Natural killer cell treated with Interleukin-12 subunit alpha and Interleukin-12 subunit beta and Interleukin-15 and Interleukin-18, amount 100 ng/mL, for 72 hours (primary cell): ENCODE measurements around the gene RFTN1. TPM values are rescaled to one million over a fixed set of nuclear protein-coding genes. Genes with fewer than 3 reads are reported as not detected.

ENCODE experiments used
- ATAC-seq, 2 donors: fragments of 150-1000 bp; cut with Tn5 transposase in 1 of 2; sonication (Bioruptor Pico), chemical (Tn5 transposase) in 1 of 2; 2 replicates each; pipeline ENCODE4 v1.10.0; 2021
- DNase-seq: peaks from one replicate; pipeline ENCODE4 v3.0.0; 2022; ENCODE audit warnings: low spot score
- H3K27ac Mint-ChIP-seq, 2 donors: 1 replicate in 1 of 2; 2 replicates in 1 of 2; pipeline ENCODE4 v1.8.0; 2022; ENCODE audit warnings: mixed read lengths in 2 of 2, mild to moderate bottlenecking in 1 of 2, moderate library complexity in 1 of 2
- H3K27me3 Mint-ChIP-seq, 2 donors: 1 replicate in 1 of 2; 2 replicates in 1 of 2; pipeline ENCODE4 v1.8.0; 2022; ENCODE audit warnings: mixed read lengths in 2 of 2
- H3K36me3 Mint-ChIP-seq: one replicate; pipeline ENCODE4 v1.8.0; 2022; ENCODE audit warnings: mixed read lengths
- H3K4me1 Mint-ChIP-seq, 2 donors: 1 replicate in 1 of 2; 2 replicates in 1 of 2; pipeline ENCODE4 v1.8.0; 2022; ENCODE audit warnings: low read depth in 2 of 2, mixed read lengths in 2 of 2, mild to moderate bottlenecking in 1 of 2
- H3K4me3 Mint-ChIP-seq: one replicate; pipeline ENCODE4 v1.8.0; 2022; ENCODE audit warnings: mixed read lengths
- H3K9me3 Mint-ChIP-seq: 2 replicates; pipeline ENCODE4 v1.8.0; 2022; ENCODE audit warnings: mixed read lengths
- total RNA-seq, 2 donors: library from RNA; stranded (reverse); gene quantifications; one replicate each; pipeline ENCODE4 v1.2.3, GENCODE V29; 2022

The RFTN1 gene
- total RNA-seq, 2 donors from 2014 or later, result 194 to 201 TPM

GRCh38 chr3:16307832-16308531 is 205.5 kb downstream of the RFTN1 start:
- H3K9me3 Mint-ChIP-seq, result no peaks in the 10 kb centered on the region
- H3K36me3 Mint-ChIP-seq, result peaks cover 43% of the 10 kb centered on the region
- H3K4me3 Mint-ChIP-seq, result peak overlapping the region; percentile 3
- no peak for ATAC-seq
- H3K27me3 Mint-ChIP-seq, result no peaks in the 10 kb centered on the region
- H3K4me1 Mint-ChIP-seq, result peaks cover 61 to 76% of the 10 kb centered on the region in 2 donors
- DNase-seq, result no peak
- H3K27ac Mint-ChIP-seq, result peak overlapping the region; percentile 62 to 96

GRCh38 chr3:16305111-16305541 is 208.4 kb downstream of the RFTN1 start:
- H3K27me3 Mint-ChIP-seq, result no peaks in the 10 kb centered on the region
- H3K9me3 Mint-ChIP-seq, result no peaks in the 10 kb centered on the region
- DNase-seq (no peak), ATAC-seq (no peak)
- H3K27ac Mint-ChIP-seq, result peak overlapping the region; percentile 19 to 62
- peaks cover 70 to 86% of the 10 kb centered on the region in 2 donors for H3K4me1 Mint-ChIP-seq
- peaks cover 41% of the 10 kb centered on the region for H3K36me3 Mint-ChIP-seq
- peak overlapping the region; percentile 31 for H3K4me3 Mint-ChIP-seq

DNA sequence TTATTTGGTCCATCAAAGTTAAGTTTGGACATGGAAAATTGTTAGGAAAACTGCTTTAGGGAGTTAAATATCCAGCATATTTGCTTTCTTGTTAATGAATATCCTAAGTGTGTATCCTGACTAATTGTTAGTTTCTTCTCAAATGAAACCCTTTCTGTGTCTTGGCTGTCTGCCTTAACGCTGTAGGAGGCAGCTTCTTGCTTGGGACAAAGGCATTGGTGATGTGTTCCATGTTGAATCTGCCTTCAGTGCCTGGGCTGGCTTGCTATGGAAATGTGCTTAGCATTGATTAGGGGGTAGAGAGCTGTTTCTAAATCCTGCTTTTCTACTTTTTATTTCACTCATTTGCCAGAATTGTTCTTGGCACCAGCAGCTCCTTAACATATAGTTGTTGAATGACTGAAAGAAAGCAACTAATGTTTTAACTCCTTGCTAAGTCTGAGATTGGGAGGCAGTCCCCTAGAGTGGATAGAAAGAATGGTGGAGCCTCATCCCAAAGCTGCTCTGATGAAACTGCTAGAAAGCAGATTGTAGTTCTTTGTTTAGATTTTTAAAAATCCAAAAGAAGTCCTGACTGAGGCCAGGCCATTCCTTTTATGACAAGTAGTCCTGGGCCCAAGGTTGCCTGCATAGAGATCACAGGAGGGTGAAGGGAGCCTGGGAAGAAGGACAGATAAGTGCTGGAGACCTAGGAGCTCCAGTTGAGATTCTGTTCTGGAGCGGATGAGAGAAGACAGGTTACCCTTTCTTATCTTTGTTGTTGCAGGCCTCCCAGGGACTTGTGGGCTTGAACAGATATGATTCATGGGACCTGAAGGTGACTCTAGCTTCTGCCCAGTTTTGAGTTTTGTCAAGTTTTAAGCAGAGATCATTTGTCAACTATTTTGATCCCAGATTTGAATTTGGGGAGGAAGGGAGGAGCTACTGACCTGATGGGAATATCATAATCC is 209.2 kb downstream of the RFTN1 start:
- ATAC-seq (no peak), DNase-seq (no peak)
- H3K9me3 Mint-ChIP-seq, result no peaks in the 10 kb centered on the region
- peaks cover 63 to 86% of the 10 kb centered on the region in 2 donors for H3K4me1 Mint-ChIP-seq
- H3K4me3 Mint-ChIP-seq, result peak overlapping the region; percentile 31
- H3K36me3 Mint-ChIP-seq, result peaks cover 41% of the 10 kb centered on the region
- H3K27ac Mint-ChIP-seq, result peak overlapping the region; percentile 19 to 62
- H3K27me3 Mint-ChIP-seq, result no peaks in the 10 kb centered on the region

GRCh38 chr3:16303037-16303575 is 210.4 kb downstream of the RFTN1 start:
- Mint-ChIP-seq H3K27me3 (no peaks in the 10 kb centered on the region), H3K4me3 (no peak overlapping the region), H3K9me3 (no peaks in the 10 kb centered on the region), H3K4me1 (peaks cover 70 to 89% of the 10 kb centered on the region in 2 donors), H3K27ac (peak overlapping the region; percentile 54 to 87), H3K36me3 (peaks cover 47% of the 10 kb centered on the region)
- DNase-seq (no peak), ATAC-seq (no peak)

GRCh38 chr3:16302082-16302631 is 211.3 kb downstream of the RFTN1 start:
- no peaks in the 10 kb centered on the region for H3K27me3 Mint-ChIP-seq
- no peak for DNase-seq
- peaks cover 38% of the 10 kb centered on the region for H3K36me3 Mint-ChIP-seq
- ATAC-seq, result no peak
- peaks cover 66 to 85% of the 10 kb centered on the region in 2 donors for H3K4me1 Mint-ChIP-seq
- H3K27ac Mint-ChIP-seq, result peak overlapping the region; percentile 83 to 87
- H3K9me3 Mint-ChIP-seq, result no peaks in the 10 kb centered on the region
- H3K4me3 Mint-ChIP-seq, result peak overlapping the region; percentile 88

DNA sequence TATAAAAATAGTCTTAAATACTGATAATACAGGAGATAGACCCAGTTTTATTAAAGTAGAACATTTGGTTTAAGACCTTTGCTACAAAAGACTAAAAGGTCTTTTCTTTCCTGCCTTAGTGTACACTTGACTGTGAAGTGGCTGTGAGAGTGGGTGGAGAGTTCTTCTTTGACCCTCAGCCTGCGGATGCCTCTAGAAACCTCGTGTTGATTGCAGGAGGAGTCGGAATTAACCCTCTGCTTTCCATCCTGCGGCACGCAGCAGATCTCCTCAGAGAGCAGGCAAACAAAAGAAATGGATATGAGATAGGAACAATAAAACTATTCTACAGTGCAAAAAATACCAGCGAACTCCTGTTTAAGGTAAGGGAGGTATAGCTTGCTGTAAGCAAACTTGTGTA is 212.0 kb downstream of the RFTN1 start:
- peak overlapping the region; percentile 83 to 87 for H3K27ac Mint-ChIP-seq
- ATAC-seq (peak; percentile 61 to 70), DNase-seq (no peak)
- H3K4me3 Mint-ChIP-seq, result peak overlapping the region; percentile 88
- no peaks in the 10 kb centered on the region for H3K9me3 Mint-ChIP-seq
- peaks cover 61 to 78% of the 10 kb centered on the region in 2 donors for H3K4me1 Mint-ChIP-seq
- peaks cover 35% of the 10 kb centered on the region for H3K36me3 Mint-ChIP-seq
- no peaks in the 10 kb centered on the region for H3K27me3 Mint-ChIP-seq

DNA sequence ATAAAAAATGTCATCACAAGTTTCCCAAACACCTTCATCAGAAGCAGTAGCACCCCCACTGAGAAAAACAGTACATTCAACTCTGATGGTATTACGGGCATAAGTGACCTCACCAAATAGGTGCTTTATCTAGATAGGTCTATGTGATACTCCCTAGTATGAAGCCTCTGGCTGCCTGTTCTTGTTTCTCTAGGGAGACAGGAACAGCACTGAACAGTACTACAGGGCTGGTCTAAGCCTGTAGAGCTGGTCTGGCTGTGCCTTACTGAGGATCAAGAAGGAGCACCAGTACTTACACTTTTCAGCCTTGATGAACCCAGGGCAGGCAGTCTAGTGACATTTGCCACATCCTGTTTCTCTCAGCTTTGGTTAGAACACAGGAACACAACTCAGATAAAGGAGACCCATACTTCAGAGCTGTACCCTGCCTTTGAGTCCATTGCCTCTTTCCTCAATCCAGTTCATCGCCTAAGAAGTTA is 212.6 kb downstream of the RFTN1 start:
- ATAC-seq (peak; percentile 85 to 90), DNase-seq (no peak)
- Mint-ChIP-seq H3K4me1 (peaks cover 59 to 75% of the 10 kb centered on the region in 2 donors), H3K27me3 (no peaks in the 10 kb centered on the region), H3K27ac (peak overlapping the region; percentile 83 to 87), H3K9me3 (no peaks in the 10 kb centered on the region), H3K4me3 (peak overlapping the region; percentile 88), H3K36me3 (peaks cover 39% of the 10 kb centered on the region)

DNA sequence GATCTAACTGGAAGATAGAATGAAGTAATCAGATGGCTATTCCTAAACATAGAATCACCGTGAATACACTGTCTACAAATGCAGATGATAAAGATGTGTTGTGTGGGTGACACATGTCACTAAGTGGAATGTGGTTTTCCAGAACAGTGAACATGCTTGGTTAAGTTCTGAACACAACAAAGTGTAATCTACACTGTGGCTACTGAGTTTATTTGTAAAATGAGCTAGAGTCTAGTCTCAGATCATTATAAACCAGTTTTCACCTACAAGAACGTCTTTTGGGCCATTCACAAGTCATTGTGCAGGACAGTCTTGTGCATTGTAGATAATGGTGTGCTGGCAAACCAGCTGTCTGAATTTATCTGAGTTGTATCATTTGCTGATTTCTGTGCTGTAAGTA is 213.2 kb downstream of the RFTN1 start:
- ATAC-seq (peak; percentile 43 to 64), DNase-seq (no peak)
- peaks cover 41% of the 10 kb centered on the region for H3K36me3 Mint-ChIP-seq
- H3K4me1 Mint-ChIP-seq, result peaks cover 59 to 77% of the 10 kb centered on the region in 2 donors
- H3K27me3 Mint-ChIP-seq, result no peaks in the 10 kb centered on the region
- no peaks in the 10 kb centered on the region for H3K9me3 Mint-ChIP-seq
- peak overlapping the region; percentile 83 to 87 for H3K27ac Mint-ChIP-seq
- peak overlapping the region; percentile 88 for H3K4me3 Mint-ChIP-seq

- peaks cover 54 to 72% of the 10 kb centered on the region in 2 donors for H3K4me1 Mint-ChIP-seq
- peak overlapping the region; percentile 88 for H3K4me3 Mint-ChIP-seq
- peak overlapping the region; percentile 83 to 87 for H3K27ac Mint-ChIP-seq
- no peaks in the 10 kb centered on the region for H3K9me3 Mint-ChIP-seq
- no peaks in the 10 kb centered on the region for H3K27me3 Mint-ChIP-seq
- DNase-seq (no peak), ATAC-seq (no peak)
- H3K36me3 Mint-ChIP-seq, result peaks cover 42% of the 10 kb centered on the region
These were observed 213.8 kb downstream of the RFTN1 start for GRCh38 chr3:16299746-16300145.

- DNase-seq (no peak), ATAC-seq (no peak)
- H3K9me3 Mint-ChIP-seq, result no peaks in the 10 kb centered on the region
- H3K36me3 Mint-ChIP-seq, result peaks cover 40% of the 10 kb centered on the region
- peaks cover 46 to 65% of the 10 kb centered on the region in 2 donors for H3K4me1 Mint-ChIP-seq
- peak overlapping the region; percentile 28 for H3K4me3 Mint-ChIP-seq
- H3K27me3 Mint-ChIP-seq, result no peaks in the 10 kb centered on the region
- peak overlapping the region; percentile 83 to 87 for H3K27ac Mint-ChIP-seq
These were observed 214.6 kb downstream of the RFTN1 start for GRCh38 chr3:16298891-16299290.

- DNase-seq (no peak), ATAC-seq (no peak)
- Mint-ChIP-seq H3K27ac (peak overlapping the region; percentile 83 to 87), H3K4me1 (peaks cover 51 to 62% of the 10 kb centered on the region in 2 donors), H3K4me3 (no peak overlapping the region), H3K36me3 (peaks cover 43% of the 10 kb centered on the region), H3K27me3 (no peaks in the 10 kb centered on the region), H3K9me3 (no peaks in the 10 kb centered on the region)
These were observed 215.3 kb downstream of the RFTN1 start for GRCh38 chr3:16297997-16298885.

DNA sequence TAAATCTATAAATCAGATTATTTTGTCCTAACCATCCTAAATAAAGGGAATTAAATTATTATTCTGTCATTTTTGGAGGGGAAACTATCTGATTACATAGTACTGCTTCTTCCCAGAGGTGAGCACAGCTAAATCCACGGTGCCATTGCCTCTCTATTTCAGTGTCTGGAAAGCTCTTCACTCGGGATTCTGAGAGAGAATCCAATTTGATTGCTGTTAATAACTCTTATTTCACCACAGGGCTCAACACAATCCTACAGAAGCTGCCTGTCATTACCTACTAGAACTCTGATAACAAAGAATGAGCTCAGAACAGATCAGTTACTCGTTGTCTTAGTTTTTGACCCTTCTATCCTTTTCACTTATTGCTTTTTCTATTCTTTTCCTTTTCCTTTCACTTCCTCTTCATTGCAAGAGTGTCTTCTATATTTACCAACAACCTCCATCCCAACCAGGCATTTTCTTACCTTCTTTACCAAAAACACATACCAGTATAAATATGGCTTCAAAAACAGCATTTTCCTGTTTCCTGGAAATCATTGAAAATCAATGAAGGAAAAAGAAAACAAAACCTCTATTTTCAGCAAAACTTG is 218.1 kb downstream of the RFTN1 start:
- Mint-ChIP-seq H3K27me3 (no peaks in the 10 kb centered on the region), H3K27ac (peak overlapping the region; percentile 7 to 47), H3K4me1 (peaks cover 47 to 61% of the 10 kb centered on the region in 2 donors), H3K9me3 (peaks cover 5% of the 10 kb centered on the region), H3K36me3 (peaks cover 48% of the 10 kb centered on the region), H3K4me3 (peak overlapping the region; percentile 13)
- DNase-seq (no peak), ATAC-seq (no peak)
